Measurements from ENCODE around the gene ATP1B1.

The ATP1B1 gene

DNA sequence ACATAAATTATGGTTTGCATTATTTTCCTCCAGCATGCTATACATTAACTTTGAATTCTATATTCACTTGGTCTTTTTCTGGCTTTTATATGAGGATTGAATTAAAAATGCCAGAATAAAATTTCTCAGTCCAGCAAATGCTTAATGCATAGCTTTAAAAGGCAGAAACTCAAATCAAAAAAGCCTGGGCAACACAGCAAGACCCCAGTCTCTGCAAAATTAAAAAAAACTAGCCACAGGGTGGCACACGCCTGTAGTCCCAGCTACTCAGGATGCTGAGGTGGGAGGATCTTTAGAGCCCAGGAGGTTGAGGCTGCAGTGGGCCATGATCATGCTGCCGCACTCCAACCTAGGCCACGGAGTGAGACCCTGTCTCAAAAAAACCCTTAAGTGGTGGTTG lies 19.8 kb downstream of the ATP1B1 start:
- H3K4me1 ChIP-seq (ENCODE audit: low read length) = no peaks in the 10 kb centered on the region
- DNase-seq = no peak
- no peak overlapping the region for H3K9ac ChIP-seq (ENCODE audit: low read length)
- H3K27me3 ChIP-seq (replicated peaks; ENCODE audit: insufficient read depth, low read length) = no peaks in the 10 kb centered on the region
- no peak overlapping the region for H2AFZ ChIP-seq (ENCODE audit: low read length)
- no peaks in the 10 kb centered on the region for H3K36me3 ChIP-seq (replicated peaks; ENCODE audit: insufficient read depth, low read length)
- H3F3A ChIP-seq (ENCODE audit: insufficient read depth, low read length) = no peaks in the 10 kb centered on the region
- no peak overlapping the region for H3K27ac ChIP-seq (ENCODE audit: low read length)
- H3K79me2 ChIP-seq (ENCODE audit: low read length) = no peaks in the 10 kb centered on the region
- H4K20me1 ChIP-seq (ENCODE audit: insufficient read depth, low read length) = no peaks in the 10 kb centered on the region
- no peaks in the 10 kb centered on the region for H3K9me2 ChIP-seq (replicated peaks; ENCODE audit: insufficient read depth, low read length)
- H3K4me2 ChIP-seq (ENCODE audit: low read depth, low read length) = no peak overlapping the region
- H3K9me3 ChIP-seq (replicated peaks; ENCODE audit: insufficient read depth, low read length) = no peaks in the 10 kb centered on the region
- no peak overlapping the region for H3K4me3 ChIP-seq (ENCODE audit: low read length)
- TF ChIP-seq, protein P1, sequence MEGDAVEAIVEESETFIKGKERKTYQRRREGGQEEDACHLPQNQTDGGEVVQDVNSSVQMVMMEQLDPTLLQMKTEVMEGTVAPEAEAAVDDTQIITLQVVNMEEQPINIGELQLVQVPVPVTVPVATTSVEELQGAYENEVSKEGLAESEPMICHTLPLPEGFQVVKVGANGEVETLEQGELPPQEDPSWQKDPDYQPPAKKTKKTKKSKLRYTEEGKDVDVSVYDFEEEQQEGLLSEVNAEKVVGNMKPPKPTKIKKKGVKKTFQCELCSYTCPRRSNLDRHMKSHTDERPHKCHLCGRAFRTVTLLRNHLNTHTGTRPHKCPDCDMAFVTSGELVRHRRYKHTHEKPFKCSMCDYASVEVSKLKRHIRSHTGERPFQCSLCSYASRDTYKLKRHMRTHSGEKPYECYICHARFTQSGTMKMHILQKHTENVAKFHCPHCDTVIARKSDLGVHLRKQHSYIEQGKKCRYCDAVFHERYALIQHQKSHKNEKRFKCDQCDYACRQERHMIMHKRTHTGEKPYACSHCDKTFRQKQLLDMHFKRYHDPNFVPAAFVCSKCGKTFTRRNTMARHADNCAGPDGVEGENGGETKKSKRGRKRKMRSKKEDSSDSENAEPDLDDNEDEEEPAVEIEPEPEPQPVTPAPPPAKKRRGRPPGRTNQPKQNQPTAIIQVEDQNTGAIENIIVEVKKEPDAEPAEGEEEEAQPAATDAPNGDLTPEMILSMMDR (IDR thresholded peaks at IDR 0.05; ENCODE audit: low read length) = no peak
- TF ChIP-seq EZH2phosphoT487 (IDR thresholded peaks at IDR 0.05; ENCODE audit: low read length) = no peak
- TF ChIP-seq EZH2 (optimal IDR thresholded peaks at IDR 0.05; ENCODE audit: low read depth, low read length) = no peak

DNA sequence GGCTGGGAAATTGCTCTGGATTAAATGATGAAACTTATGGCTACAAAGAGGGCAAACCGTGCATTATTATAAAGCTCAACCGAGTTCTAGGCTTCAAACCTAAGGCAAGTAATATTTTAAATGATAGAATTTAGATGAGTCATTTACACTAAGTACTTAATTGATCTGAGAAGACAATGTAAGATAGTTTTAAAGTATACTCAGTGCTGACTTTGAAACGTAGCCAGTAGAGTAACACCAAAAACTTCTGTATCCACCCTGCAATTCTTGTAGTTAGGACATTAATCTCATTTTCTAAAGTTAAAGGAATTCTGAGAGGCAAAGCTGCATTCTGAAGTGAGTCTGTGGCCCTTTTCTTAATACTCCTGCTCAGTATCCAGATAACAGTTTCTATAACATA lies 20.8 kb downstream of the ATP1B1 start:
- no peak overlapping the region for H3K4me2 ChIP-seq (ENCODE audit: low read depth, low read length)
- H3K4me3 ChIP-seq (ENCODE audit: low read length) = no peak overlapping the region
- no peaks in the 10 kb centered on the region for H3K79me2 ChIP-seq (ENCODE audit: low read length)
- no peaks in the 10 kb centered on the region for H4K20me1 ChIP-seq (ENCODE audit: insufficient read depth, low read length)
- no peaks in the 10 kb centered on the region for H3K36me3 ChIP-seq (replicated peaks; ENCODE audit: insufficient read depth, low read length)
- H3K27ac ChIP-seq (ENCODE audit: low read length) = no peak overlapping the region
- H3F3A ChIP-seq (ENCODE audit: insufficient read depth, low read length) = no peaks in the 10 kb centered on the region
- H3K4me1 ChIP-seq (ENCODE audit: low read length) = no peaks in the 10 kb centered on the region
- TF ChIP-seq EZH2phosphoT487 (IDR thresholded peaks at IDR 0.05; ENCODE audit: low read length) (no peak), EZH2 (optimal IDR thresholded peaks at IDR 0.05; ENCODE audit: low read depth, low read length) (no peak)
- TF ChIP-seq, protein P1 (IDR thresholded peaks at IDR 0.05; ENCODE audit: low read length) = no peak
- H3K9me3 ChIP-seq (replicated peaks; ENCODE audit: insufficient read depth, low read length) = no peaks in the 10 kb centered on the region
- H2AFZ ChIP-seq (ENCODE audit: low read length) = no peak overlapping the region
- no peak overlapping the region for H3K9ac ChIP-seq (ENCODE audit: low read length)
- no peaks in the 10 kb centered on the region for H3K9me2 ChIP-seq (replicated peaks; ENCODE audit: insufficient read depth, low read length)
- no peak for DNase-seq
- H3K27me3 ChIP-seq (replicated peaks; ENCODE audit: insufficient read depth, low read length) = no peaks in the 10 kb centered on the region

DNA sequence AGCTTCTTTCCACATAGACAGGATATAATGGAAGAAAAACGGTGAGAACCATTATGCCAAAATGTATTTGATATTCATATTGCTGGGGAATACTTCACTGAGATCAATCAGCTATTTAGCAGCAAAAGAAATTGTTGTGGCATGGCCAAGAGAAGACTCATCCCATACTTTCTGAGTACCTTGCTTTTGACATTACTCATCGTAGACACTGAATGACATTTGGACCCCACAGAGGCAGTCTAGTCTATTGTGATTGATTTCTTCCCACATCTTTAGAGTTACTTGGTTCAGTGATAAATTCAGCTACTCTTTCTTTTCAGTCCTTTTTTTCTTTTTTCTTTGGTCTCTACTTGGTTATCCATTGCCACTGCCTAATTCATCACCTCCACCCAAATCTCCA lies 22.1 kb downstream of the ATP1B1 start:
- Histone ChIP-seq H4K20me1 (ENCODE audit: insufficient read depth, low read length) (no peaks in the 10 kb centered on the region), H3K4me2 (ENCODE audit: low read depth, low read length) (no peak overlapping the region), H3K4me3 (ENCODE audit: low read length) (no peak overlapping the region), H3K9ac (ENCODE audit: low read length) (no peak overlapping the region), H3K27me3 (replicated peaks; ENCODE audit: insufficient read depth, low read length) (no peaks in the 10 kb centered on the region), H2AFZ (ENCODE audit: low read length) (no peak overlapping the region), H3K27ac (ENCODE audit: low read length) (no peak overlapping the region), H3F3A (ENCODE audit: insufficient read depth, low read length) (no peaks in the 10 kb centered on the region), H3K9me3 (replicated peaks; ENCODE audit: insufficient read depth, low read length) (no peaks in the 10 kb centered on the region), H3K4me1 (ENCODE audit: low read length) (no peaks in the 10 kb centered on the region), H3K36me3 (replicated peaks; ENCODE audit: insufficient read depth, low read length) (no peaks in the 10 kb centered on the region), H3K9me2 (replicated peaks; ENCODE audit: insufficient read depth, low read length) (no peaks in the 10 kb centered on the region), H3K79me2 (ENCODE audit: low read length) (no peaks in the 10 kb centered on the region)
- TF ChIP-seq, protein P1 (IDR thresholded peaks at IDR 0.05; ENCODE audit: low read length) = no peak
- TF ChIP-seq EZH2 (optimal IDR thresholded peaks at IDR 0.05; ENCODE audit: low read depth, low read length) = no peak
- TF ChIP-seq EZH2phosphoT487 (IDR thresholded peaks at IDR 0.05; ENCODE audit: low read length) = no peak
- DNase-seq = no peak

All from MM.1S (cell line).